H1 (cell line): Measurements from ENCODE around the gene ARFGEF3. TPM values are rescaled to one million over a fixed set of nuclear protein-coding genes. Genes with fewer than 3 reads are reported as not detected.

ENCODE experiments used
- ATF2 ChIP-seq: IDR thresholded peaks from 2 replicates; pipeline ENCODE4 v1.6.1; 2012; ENCODE audit warnings: low read length, inconsistent platforms
- CTCF ChIP-seq, 3 experiments: IDR thresholded peaks; 1 replicate in 2 of 3; 2 replicates in 1 of 3; pipeline versions ENCODE4 v1.5.1 to v1.6.1; 2011; ENCODE audit warnings: low read length in 3 of 3, mild to moderate bottlenecking in 3 of 3, inconsistent platforms in 2 of 3, low read depth in 1 of 3, moderate library complexity in 1 of 3; ENCODE audit not compliant: insufficient read depth in 1 of 3; ENCODE audit errors: control extremely low read depth in 1 of 3
- HDAC6 ChIP-seq: IDR thresholded peaks from one replicate; pipeline ENCODE4 v1.7.1; 2012; ENCODE audit warnings: low read depth, mild to moderate bottlenecking, inconsistent platforms, low read length, moderate library complexity
- SP1 ChIP-seq: IDR thresholded peaks from 2 replicates; pipeline ENCODE4 v1.6.1; 2011; ENCODE audit warnings: low read depth, low read length
- TAF7 ChIP-seq: optimal IDR thresholded peaks from 2 replicates; pipeline ENCODE3; 2011; ENCODE audit warnings: low read depth, mild to moderate bottlenecking, inconsistent platforms, low read length, moderate library complexity, borderline replicate concordance
- polyA plus RNA-seq, 7 experiments: library from polyadenylated mRNA; depleted of rRNA in 3 of 7; stranded (reverse) in 5 of 7; unstranded in 2 of 7; fragments of >200 nt in 5 of 7; fragments of 200-250 nt in 2 of 7; gene quantifications; 1 replicate in 5 of 7; 2 replicates in 1 of 7; 4 replicates in 1 of 7; pipeline versions ENCODE4 v1.2.1 to v1.2.3, GENCODE V29; 2011 to 2013; ENCODE audit warnings: missing spikeins in 2 of 7, mixed read lengths in 2 of 7
- total RNA-seq: library from RNA; stranded (reverse); fragmentation: NEBNext Ultra II Directional; extraction: Animal tissue kit (Norgen Biotek cat#: 25700); gene quantifications from 2 replicates; pipeline ENCODE4 v1.2.1, GENCODE V29; 2021

The ARFGEF3 gene
- total and polyA plus RNA-seq, 2 of the 8 experiments (the other 6 are each of a cell fraction or from before 2014, with no cell fraction given), result 5.8 to 23.2 TPM

- TF ChIP-seq HDAC6 (no peak), TAF7 (no peak), CTCF (IDR thresholded peaks at IDR 0.05; ENCODE audit: control extremely low read depth in 1 of 3, insufficient read depth in 1 of 3, low read depth in 1 of 3, low read length in 3 of 3) (no peak), SP1 (no peak), ATF2 (no peak)
These were observed 212.5 kb downstream of the ARFGEF3 start (continued) for GRCh38 chr6:138374230-138374629.
